Mammary epithelial cell (primary cell): ENCODE results near the gene GALNT18.

Experiments used
- CTCF ChIP-seq, 2 donors: IDR thresholded peaks in 1 of 2; conservative IDR thresholded peaks in 1 of 2; 2 replicates each; pipeline ENCODE4 v1.5.1; 2011 to 2012; ENCODE audit warnings: inconsistent platforms in 2 of 2, low read length in 2 of 2, mild to moderate bottlenecking in 2 of 2, control low read depth in 1 of 2, low read depth in 1 of 2; ENCODE audit not compliant: insufficient read depth in 1 of 2; ENCODE audit errors: extremely low read depth in 1 of 2
- EZH2 ChIP-seq: IDR thresholded peaks from 2 replicates; pipeline ENCODE4 v1.6.1; 2012; ENCODE audit warnings: low read length, inconsistent platforms, borderline replicate concordance

- TF ChIP-seq CTCF (conservative IDR thresholded peaks at IDR 0.05 in 1 of 2, IDR thresholded peaks at IDR 0.05 in 1 of 2; ENCODE audit: extremely low read depth in 1 of 2, insufficient read depth in 1 of 2, low read depth in 1 of 2, low read length in 2 of 2) (no peak), EZH2 (no peak)
These were observed 47.2 kb downstream of the GALNT18 start for GRCh38 chr11:11574373-11575287.
